ENCODE results near the gene SMCO2.

The SMCO2 gene

DNA sequence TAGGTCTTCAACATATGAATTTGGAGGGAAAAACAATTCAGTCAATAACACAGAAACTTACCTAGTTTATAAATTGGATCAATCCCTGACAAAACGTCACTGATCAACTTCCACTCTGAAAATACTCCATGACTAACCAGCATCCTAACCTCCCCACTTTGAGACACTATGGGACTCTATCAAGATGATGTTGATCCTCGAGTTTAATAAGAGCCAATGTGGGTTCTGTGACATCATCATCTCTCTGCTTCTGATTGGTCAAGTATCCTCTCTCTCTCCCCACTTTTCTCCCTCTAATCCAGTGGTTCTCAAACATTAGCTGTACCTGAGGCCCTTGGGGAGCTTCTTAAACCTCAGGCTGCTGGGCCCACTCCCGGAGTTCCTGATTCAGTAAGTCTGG is at the start of gene SMCO2:
SMCO2 (plus strand) TSS at position 301 of the 400 bp plus-strand sequence. CDS start 23,896 bp downstream, outside the sequence.
- DNase-seq (ENCODE audit: insufficient read length, low spot score): no peak
- no peak for FAIRE-seq

DNA sequence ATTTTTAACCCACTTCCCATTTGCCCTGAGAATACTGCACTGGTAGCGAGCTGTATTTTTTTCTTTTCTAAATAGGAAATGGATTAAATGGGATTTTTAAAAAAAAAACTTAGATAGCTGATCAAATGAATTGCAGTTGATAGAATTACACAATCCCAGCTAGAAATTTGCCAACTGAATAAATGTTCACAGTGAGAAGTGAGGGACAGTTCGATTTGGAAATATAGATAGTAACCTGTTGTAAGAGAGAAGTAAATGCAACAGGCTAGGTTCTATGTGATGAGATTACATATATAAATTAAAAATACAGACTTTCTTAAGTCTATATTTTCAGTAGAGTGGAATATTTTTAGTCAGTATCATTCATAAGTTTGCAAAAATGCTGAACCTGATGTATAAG is 48.1 kb upstream of the SMCO2 start:
- DNase-seq (ENCODE audit: insufficient read length, low spot score) (no peak), FAIRE-seq (no peak)

DNA sequence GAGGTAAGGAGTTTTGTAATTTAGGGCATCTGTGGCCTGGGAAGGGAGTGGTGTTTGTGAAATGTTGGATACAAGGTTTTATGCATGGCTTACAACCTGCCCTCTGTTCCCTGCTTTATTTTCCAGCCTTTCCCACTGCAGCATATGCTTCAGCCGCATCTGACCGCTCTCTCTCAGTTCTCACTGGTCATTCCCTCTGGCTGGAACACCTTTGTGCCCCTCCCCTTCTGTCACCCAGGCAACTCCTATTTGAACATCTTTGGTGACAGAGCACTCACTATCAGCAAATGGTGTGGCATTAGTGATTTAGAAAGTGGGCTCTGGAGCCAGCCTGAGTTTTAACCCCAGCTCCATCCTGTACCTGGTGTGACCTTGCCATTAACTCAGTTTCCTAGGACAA is 47.5 kb upstream of the SMCO2 start:
- DNase-seq (ENCODE audit: insufficient read length, low spot score) (no peak), FAIRE-seq (no peak)

DNA sequence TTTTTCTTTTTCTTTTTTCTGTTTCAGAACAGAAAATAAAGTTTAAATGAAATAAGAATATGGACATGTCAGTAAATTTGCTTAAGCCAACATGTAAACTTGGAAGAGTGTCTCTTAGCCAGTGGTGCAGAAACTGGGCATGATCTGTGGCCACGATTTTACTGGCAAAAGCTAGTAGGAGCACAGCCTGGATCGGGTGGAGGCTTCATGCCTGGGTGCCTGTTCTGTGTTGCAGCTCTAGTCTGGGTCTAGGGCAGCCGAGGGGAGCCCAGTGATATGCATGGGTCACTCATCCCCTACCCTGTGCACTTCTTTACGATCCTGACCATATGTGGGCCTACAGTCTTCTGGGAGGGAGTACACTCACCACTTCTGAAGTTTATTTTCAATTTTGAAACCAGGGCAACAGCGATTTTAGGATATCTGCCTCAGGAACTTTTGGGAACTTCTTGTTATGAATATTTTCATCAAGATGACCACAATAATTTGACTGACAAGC is 45.6 kb upstream of the SMCO2 start:
- DNase-seq (ENCODE audit: insufficient read length, low spot score): no peak
- no peak for FAIRE-seq

DNA sequence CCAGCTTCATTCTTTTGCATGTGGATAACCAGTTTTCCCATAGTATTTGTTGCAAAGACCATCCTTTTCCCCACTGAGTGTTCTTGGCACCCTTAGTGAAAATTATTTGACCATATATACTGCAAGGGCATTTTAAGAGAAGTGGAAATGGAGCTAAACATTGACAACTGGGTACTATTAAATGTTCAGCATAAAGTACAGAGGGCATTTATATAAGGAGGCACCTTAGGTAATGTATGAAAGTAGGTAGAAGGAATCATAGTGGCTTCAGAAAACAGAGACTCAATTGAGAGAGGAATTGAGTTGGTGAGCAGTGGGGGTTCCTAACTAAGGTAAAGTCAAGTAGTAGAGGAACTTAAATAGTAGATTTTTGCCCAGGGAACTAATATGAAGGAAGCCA is 34.5 kb upstream of the SMCO2 start:
- FAIRE-seq (no peak), DNase-seq (ENCODE audit: insufficient read length, low spot score) (no peak)

DNA sequence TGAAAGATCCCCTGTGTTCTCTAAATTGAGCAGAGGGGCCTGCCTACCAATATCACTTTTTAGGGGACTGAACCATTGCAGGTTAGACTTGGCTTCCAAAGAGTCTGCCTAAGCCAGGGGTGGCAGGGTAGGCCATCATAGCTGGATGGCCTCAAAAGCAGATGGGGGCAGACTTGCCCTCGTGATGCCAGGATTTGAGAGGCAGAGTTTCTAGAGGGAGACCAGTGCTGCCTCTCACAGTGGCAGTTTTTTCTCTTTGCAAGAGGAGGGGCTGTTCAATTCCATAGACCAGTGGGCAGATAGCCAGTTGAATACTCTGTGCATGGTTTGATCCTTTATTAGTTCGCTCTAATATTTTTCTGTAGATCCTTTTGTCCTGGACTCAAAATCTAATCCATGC is 23.8 kb upstream of the SMCO2 start:
- DNase-seq (ENCODE audit: insufficient read length, low spot score) (no peak), FAIRE-seq (no peak)

DNA sequence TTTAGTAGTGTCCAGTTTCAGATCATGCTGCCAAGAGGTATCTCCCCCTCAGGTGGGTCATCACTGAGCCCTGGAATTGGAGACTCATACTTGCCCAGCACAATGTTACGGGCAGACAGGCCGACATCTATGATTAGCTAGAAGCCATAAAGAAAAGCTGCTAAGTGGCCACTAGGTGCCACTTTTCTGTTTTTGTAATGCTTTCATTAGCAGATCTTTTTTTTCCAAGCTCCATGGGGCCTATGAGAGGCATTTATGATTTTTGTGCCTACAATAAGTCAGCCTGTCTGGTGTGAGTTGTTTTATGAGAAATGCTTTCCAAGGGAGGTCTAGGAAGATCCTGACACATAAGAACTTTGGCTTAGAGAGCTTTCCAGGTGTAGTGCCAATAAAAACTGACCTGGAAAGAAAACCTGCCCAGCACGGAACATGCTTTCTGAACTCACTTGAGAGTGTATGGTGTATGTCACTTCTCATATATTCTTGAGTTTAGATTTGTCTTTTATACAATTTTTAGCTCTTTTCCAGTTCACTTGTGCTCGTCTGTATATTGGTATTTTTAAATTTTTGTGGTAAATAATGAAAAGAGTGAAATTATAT is 21.8 kb upstream of the SMCO2 start:
- DNase-seq (ENCODE audit: insufficient read length, low spot score): no peak
- peak; percentile 33 for FAIRE-seq

DNA sequence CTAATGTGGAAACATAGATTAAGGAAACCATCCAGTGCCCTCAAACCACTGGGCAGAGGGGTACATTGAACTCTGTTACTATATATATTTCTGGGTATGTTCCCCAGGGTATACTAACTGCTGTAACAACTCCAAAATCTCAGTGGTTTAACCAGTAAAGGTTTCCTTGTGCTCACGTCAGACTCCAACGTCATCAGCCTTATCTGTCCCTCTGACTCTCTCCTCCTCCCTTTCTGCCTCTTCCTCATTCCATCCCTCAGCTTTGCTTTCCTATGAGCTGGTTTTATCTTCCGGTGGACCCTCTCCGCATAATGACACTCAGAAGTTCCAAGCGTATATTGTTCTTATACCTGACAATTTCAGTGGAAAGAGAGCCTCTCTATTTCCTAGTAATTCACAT is 21.2 kb upstream of the SMCO2 start:
- peak; percentile 60 for FAIRE-seq

DNA sequence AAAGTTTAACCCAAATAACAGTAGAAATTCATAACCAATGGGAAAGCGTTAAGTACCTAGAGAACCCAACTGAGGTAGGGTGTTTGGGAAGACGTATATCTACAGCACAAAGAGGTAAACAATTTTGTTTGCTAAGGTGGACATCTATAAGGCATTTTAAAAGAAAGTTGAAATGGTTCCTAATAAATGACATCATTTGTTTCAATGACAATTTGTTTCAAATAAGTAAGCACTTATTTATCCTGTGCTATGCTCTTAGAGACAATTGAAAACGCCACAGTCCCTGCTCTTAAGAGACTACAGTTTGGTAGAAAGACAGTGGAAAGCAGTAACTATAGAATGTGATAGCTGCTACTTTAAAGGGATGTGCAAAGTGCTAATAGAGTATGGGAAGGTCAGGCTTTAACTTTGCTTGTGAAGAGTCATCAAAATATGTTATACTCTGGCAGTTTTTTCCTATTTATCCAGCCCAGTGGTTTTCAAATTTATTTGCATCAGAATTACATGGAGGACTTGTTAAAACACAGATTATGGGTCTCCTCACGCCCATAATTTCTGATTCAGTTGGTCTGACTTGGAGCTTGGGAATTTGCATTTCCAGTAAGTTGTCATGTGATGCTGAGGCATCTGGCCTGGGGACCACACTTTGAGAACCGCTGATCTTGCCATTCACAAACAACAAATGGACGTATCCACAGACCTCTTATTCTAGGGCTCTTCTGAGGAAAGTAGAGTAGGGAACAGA is 19.6 kb upstream of the SMCO2 start:
- no peak for DNase-seq (ENCODE audit: insufficient read length, low spot score)
- no peak for FAIRE-seq

More for the DNA sequence above, 21.2 kb upstream of the SMCO2 start:
- no peak for DNase-seq (ENCODE audit: insufficient read length, low spot score)

DNA sequence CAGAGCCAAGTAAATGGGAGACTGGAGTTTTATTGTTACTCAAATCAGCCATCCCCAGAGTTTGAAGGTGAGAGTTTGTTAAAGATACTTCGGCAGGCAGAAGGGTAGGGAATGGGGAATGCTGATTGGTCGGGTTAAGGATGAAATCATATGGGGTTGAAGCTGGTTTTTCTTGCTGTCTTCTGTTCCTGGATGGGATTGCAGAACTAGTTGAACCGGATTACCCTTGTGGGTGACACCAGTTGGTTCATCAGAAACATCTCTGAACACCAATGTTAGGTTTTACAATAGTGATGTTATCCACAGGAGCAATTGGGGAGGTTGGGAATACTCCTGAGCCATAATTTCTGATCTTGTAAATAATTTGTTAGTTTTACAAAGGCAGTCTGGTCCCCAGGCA is 18.7 kb upstream of the SMCO2 start:
- DNase-seq (ENCODE audit: insufficient read length, low spot score) (no peak), FAIRE-seq (no peak)

DNA sequence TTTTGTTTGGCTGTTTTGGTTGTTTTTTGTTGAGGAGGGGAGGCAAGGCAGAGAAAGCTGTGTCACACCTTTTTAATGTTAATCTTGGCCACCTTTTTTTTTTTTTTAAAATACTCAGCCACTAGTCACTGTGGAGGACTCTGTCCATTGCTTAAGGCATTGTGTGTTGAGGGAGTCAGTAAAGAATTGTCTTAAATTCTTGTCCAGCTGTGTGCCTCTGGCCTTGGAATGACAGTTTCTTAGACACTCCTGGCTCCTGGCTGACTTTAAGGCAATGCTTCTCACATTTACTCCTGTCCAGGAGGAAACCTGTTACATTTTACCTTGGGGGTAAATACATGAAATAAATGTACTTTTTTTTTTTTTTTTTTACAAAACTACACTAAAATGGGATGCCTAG is 18.1 kb upstream of the SMCO2 start:
- FAIRE-seq: no peak

DNA sequence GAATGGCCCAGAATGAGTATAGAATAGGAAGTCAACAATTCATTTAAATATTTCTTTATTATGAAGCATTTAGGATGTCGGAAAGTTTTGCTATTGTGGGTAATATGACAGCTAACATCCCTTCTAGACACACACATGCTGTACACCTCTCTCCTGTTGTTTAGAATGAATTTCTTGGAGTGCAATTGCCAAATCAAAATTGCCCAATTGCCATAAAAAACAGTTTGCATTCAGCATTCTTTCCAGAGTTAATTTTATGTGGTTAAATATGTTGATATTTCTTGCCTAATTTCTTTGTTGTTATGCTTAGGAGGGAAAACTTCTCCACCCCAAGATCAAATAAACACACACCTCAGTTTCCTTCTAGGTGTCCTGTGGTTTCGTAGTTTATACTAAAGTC is 16.9 kb upstream of the SMCO2 start:
- no peak for DNase-seq (ENCODE audit: insufficient read length, low spot score)
- peak; percentile 53 for FAIRE-seq

More for the DNA sequence above, 18.1 kb upstream of the SMCO2 start:
- DNase-seq (ENCODE audit: insufficient read length, low spot score): no peak

DNA sequence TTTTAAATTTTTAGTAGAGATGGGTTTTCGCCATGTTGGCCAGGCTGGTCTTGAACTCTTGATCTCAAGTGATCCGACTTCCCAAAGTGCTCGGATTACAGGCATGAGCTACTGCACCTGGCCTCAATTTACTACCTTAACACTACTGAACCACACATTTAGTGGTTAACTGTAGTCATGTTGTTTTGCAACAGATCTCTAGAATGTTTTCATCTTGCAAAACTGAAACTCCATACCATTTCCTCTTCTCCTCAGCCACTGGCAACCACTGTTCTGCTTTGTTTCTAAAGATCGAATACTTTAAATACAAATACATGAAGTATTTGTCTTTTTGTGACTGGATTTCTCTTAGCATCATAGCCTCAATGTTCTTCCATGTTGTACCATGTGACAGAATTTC is 15.4 kb upstream of the SMCO2 start:
- FAIRE-seq (peak; percentile 83), DNase-seq (ENCODE audit: insufficient read length, low spot score) (no peak)

DNA sequence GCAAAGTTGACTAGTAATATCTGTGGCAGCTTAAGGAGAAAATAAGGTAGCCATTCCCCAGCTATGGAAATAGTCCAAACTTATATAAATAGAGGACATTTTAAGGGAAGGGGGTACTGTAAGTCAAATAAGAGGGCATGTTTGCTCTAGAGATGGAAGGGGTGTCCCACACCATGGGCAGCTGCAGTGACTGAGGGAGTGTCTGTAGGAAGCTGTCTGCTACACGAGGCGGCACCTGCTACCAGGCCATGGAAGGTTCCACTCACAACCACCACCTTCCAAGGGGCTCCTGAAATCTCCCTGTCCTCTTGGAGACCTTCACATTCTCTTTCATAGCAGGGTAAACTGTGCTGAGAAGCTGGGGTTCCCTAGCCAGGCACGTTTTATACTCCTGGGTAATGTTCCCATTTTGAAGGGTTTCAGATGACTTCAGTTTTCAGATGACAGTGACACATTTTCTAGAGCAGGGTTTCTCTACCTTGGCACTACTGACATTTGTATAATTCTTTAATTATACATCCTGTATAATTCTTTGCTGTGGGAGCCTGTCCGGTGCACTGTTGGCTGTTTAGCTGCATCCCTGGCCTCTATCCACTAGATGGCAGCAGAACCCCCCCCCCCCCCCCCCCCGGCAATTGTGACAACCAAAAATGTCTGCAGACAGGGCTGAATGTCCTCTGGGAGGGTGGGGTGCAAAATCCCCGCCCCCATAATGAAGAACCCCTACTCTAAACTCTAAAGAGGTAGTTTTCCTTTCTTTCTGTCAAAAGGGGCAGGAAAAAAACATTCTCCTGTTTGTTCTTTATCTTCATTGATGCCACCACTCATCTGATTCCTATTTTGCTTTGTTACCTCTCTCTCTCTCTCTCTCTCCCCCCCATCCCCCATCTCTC is 11.6 kb upstream of the SMCO2 start:
- DNase-seq (ENCODE audit: insufficient read length, low spot score): peak; percentile 8
- no peak for FAIRE-seq

DNA sequence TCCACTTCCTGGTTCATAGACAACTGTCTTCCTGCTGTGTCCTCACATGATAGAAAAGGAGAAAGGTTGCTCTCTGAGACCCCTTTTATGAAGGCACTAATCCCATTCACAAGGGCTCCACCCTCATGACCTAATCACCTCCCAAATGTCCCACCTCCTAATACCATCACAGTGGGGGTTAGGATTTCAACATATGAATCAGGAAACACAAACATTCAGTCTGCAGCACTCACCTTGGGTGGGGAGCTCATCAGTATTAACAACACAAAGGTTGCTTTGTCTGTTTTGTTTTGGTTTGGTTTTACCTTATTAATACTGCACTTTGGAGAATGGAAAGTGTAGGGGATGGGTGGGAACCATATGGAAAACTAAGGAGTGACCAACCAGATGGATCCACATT is 10.5 kb upstream of the SMCO2 start:
- DNase-seq (ENCODE audit: insufficient read length, low spot score): no peak
- FAIRE-seq: peak; percentile 63

DNA sequence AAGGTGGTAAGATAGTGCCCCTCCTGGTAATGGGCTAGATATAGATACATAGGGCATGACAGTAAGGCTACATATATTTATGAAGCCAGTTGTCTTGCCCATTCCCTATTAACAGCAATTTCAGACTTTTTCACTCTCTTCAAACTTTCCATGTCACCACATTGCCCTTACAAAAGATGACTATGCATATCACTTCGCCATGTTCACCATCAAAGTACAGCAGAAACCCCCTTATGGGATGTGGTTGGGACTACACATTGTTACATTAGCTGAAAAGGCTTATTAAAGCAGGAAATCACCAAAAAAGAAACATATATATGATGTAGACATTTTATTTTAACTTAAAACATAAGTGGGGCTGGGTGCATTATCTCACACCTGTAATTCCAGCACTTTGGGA is 9.8 kb upstream of the SMCO2 start:
- DNase-seq (ENCODE audit: insufficient read length, low spot score): no peak
- FAIRE-seq: no peak

DNA sequence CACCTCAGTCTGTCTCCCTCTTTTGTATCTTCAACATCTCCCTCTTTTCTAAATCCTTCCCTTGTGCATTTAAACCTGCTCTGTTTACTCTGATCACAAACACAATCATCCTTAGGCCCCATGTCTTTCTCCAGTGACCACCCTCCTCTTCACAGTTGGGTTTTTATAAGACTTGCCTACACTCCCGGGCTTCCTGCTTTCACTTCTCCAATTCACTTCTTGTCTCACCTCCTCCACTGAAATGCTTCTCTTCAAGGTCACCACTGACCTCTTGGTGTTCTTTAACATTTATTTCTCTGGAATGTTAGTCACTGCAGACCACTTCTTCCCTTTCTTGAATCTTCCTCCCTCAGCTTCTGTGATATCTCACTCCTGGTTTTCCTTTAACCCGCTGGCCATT is 8.7 kb upstream of the SMCO2 start:
- DNase-seq (ENCODE audit: insufficient read length, low spot score): no peak
- peak; percentile 51 for FAIRE-seq

DNA sequence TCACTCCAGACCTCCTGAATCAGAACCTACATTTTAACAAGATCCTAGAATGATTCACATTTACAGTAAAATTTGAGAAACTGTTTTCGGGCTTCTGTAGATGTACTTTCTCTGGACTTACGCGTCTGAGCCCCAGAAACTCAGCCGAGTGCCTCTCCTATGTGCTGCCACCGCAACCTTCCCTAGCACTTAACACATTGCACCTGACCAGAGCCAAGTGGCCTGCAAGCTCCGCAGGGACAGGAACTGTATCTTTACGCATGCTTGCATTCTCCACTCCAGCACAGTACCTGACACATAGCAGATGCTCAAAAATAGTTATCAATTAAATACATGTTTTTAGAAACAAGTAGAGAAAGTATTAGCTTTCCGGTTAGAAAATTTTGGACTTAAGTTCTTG is 1.2 kb downstream of the SMCO2 start:
- DNase-seq (ENCODE audit: insufficient read length, low spot score): no peak
- no peak for FAIRE-seq

DNA sequence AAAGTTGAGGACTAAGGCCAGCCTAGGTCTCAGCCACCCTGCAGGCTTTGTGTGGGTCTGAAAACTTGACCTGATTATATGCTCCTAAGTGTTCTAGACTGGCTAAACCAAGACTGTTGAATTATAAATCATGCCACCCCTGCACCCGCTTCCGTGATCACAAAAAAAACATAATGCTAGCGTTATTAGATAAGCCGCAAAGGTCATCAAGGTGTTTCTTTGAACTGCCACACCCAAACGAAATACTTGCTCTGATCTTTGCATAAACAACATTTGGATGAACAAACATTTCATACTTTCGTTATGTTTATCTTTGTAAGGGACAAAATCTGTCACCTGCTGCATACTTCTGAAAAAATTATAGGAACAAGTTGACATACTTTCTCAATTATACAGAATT is 2.5 kb downstream of the SMCO2 start:
- DNase-seq (ENCODE audit: insufficient read length, low spot score) (no peak), FAIRE-seq (no peak)

DNA sequence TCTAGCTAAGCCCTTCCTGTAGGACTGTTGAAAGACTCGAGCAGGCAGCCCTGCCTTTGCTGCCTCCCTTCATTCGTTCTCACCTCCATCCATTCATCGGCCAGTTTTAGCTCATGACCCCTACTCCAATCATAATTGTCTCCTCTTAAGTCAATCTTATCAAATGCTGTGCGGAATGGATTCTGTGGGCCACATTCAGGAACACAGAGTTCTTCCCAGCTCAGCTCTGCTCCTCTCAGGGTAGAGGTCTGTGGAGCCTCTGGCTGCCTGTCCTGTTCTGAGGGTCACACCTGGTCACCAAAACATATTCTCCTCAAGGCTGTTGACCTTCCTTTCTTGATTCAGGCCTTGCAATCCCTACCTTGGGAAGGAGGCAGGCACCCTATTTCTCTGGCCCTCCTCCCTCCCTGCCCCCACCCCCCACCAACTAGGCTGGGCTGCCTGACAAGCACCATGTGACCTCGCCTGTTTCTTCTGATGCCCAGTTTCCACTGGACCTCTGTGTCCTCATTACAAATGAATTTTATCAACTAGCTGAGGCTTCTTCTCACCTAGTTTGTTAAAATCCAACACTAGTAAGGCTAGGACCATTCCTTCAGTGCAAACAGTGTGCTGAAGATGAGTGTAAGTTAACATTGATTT is 3.5 kb downstream of the SMCO2 start:
- DNase-seq (ENCODE audit: insufficient read length, low spot score): no peak
- no peak for FAIRE-seq
